HCT116 (cell line): ENCODE results near the gene CREBBP. TPM values are rescaled to one million over a fixed set of nuclear protein-coding genes. Genes with fewer than 3 reads are reported as not detected.
"Not testable (repeated sequence)": the region's sequence is repeated elsewhere in the genome, so short reads cannot be mapped to it uniquely, and the experiment has no call there.

Experiments used
- ATAC-seq: fragments of 200-7000 bp; cut with Tn5 transposase; 2 replicates; pipeline ENCODE4 v1.9.1; 2020; ENCODE audit warnings: mild to moderate bottlenecking, moderate library complexity
- Bru-seq: library from RNA; stranded (reverse); fragments of 400-500 nt; gene quantifications from one replicate; lab custom pipeline; 2021; lab: Mats Ljungman, UMichigan
- BruChase-seq, 2 experiments: library from RNA; stranded (reverse); fragments of 400-500 nt; gene quantifications; one replicate each; lab custom pipeline; 2021; lab: Mats Ljungman, UMichigan
- BruUV-seq: library from RNA; stranded (reverse); fragments of 400-500 nt; replicated peaks from 2 replicates; lab custom pipeline; 2021; lab: Mats Ljungman, UMichigan
- CTCF ChIA-PET: fragments of 300-600 bp; sonication (Branson Sonifier 250); formaldehyde crosslinking; loops from one replicate; lab custom pipeline; 2021; ENCODE audit warnings: antibody characterized with exemption; lab: Charles Lee
- POLR2A ChIA-PET: fragments of 300-600, 350-600 bp; sonication (Branson Sonifier 250); formaldehyde crosslinking; loops from one replicate; lab custom pipeline; 2021; ENCODE audit warnings: antibody characterized with exemption; lab: Charles Lee
- RAD21 ChIA-PET, 2 experiments: fragments of 300-600 bp; sonication (Branson Sonifier 250); formaldehyde crosslinking; loops; one replicate each; lab custom pipeline; 2023; ENCODE audit warnings: low total read pairs in 2 of 2; ENCODE audit not compliant: uncharacterized antibody in 2 of 2, unreplicated experiment in 2 of 2, low non-redundant PET in 1 of 2; lab: Charles Lee
- DNase-seq: peaks from one replicate; pipeline ENCODE4 v3.0.0-alpha.2; 2010; ENCODE audit warnings: low read depth, low spot score
- H2AFZ ChIP-seq: fragments of 200-600 bp; shearing (Covaris generic), sonication (generic); 2 replicates; pipeline ENCODE4 v1.6.1; 2017; ENCODE audit warnings: low read depth, mixed run types, mixed read lengths, antibody characterized with exemption, low read length; ENCODE audit not compliant: poor library complexity, severe bottlenecking
- H3K27ac ChIP-seq: 2 replicates; pipeline ENCODE4 v1.5.1; 2012; ENCODE audit warnings: low read depth, low read length
- H3K27me3 ChIP-seq: fragments of 200-600 bp; sonication (generic); 2 replicates; pipeline ENCODE4 v1.6.1; 2016; ENCODE audit warnings: mixed run types, low read length, mixed read lengths; ENCODE audit not compliant: insufficient read depth
- H3K36me3 ChIP-seq, 2 experiments: fragments of 200-500 bp in 1 of 2; fragments of 200-600 bp in 1 of 2; sonication (Bioruptor generic) in 1 of 2; sonication (generic) in 1 of 2; 2 replicates each; pipeline versions ENCODE4 v1.5.1 to v1.6.1; 2014 to 2016; ENCODE audit warnings: low read length in 2 of 2, inconsistent platforms in 1 of 2, mixed read lengths in 1 of 2, mixed run types in 1 of 2; ENCODE audit not compliant: insufficient read depth in 2 of 2, control insufficient read depth in 1 of 2
- H3K4me1 ChIP-seq, 2 experiments: fragments of 200-600 bp in 1 of 2; sonication (generic) in 1 of 2; 2 replicates each; pipeline versions ENCODE4 v1.5.1 to v1.6.1; 2012 to 2017; ENCODE audit warnings: low read length in 2 of 2, inconsistent platforms in 1 of 2, mild to moderate bottlenecking in 1 of 2, mixed read lengths in 1 of 2, mixed run types in 1 of 2, moderate library complexity in 1 of 2; ENCODE audit not compliant: insufficient read depth in 2 of 2, control insufficient read depth in 1 of 2
- H3K4me2 ChIP-seq: fragments of 200-600 bp; sonication (generic); 2 replicates; pipeline ENCODE4 v1.6.1; 2017; ENCODE audit warnings: mixed run types, low read length, mixed read lengths
- H3K4me3 ChIP-seq, 2 experiments: fragments of 200-600 bp in 1 of 2; sonication (generic) in 1 of 2; replicated peaks in 1 of 2; 2 replicates each; pipeline ENCODE4 v1.5.1; 2011 to 2016; ENCODE audit warnings: low read length in 2 of 2, control low read depth in 1 of 2, low read depth in 1 of 2, mild to moderate bottlenecking in 1 of 2, mixed read lengths in 1 of 2, mixed run types in 1 of 2
- H3K79me2 ChIP-seq: fragments of 200-600 bp; sonication (generic); 2 replicates; pipeline ENCODE4 v1.6.1; 2017; ENCODE audit warnings: mild to moderate bottlenecking, mixed run types, low read length, moderate library complexity, mixed read lengths; ENCODE audit not compliant: insufficient read depth
- H3K9ac ChIP-seq: fragments of 200-600 bp; sonication (generic); 2 replicates; pipeline ENCODE4 v1.6.1; 2016; ENCODE audit warnings: low read length, mixed read lengths
- H3K9me2 ChIP-seq: fragments of 200-600 bp; sonication (generic), shearing (Covaris generic); 2 replicates; pipeline ENCODE4 v1.6.1; 2017; ENCODE audit warnings: mixed run types, mild to moderate bottlenecking, moderate library complexity; ENCODE audit not compliant: insufficient read depth
- H3K9me3 ChIP-seq, 2 experiments: fragments of 200-500 bp in 1 of 2; fragments of 200-600 bp in 1 of 2; sonication (Bioruptor generic) in 1 of 2; sonication (generic) in 1 of 2; 2 replicates each; pipeline ENCODE4 v1.6.1; 2014 to 2017; ENCODE audit warnings: low read length in 2 of 2, mixed read lengths in 2 of 2, inconsistent platforms in 1 of 2, low read depth in 1 of 2, mild to moderate bottlenecking in 1 of 2, mixed run types in 1 of 2, moderate library complexity in 1 of 2; ENCODE audit not compliant: control insufficient read depth in 1 of 2, insufficient read depth in 1 of 2
- H4K20me1 ChIP-seq: fragments of 200-600 bp; sonication (generic), shearing (Covaris generic); 2 replicates; pipeline ENCODE4 v1.6.1; 2017; ENCODE audit warnings: mixed run types, mild to moderate bottlenecking, moderate library complexity; ENCODE audit not compliant: insufficient read depth
- EGR1 ChIP-seq: IDR thresholded peaks from 2 replicates; pipeline ENCODE4 v1.6.1; 2012; ENCODE audit warnings: low read depth
- EZH2 ChIP-seq: fragments of 200-600 bp; sonication (generic); IDR thresholded peaks from 2 replicates; pipeline ENCODE4 v1.6.1; 2017; ENCODE audit warnings: antibody characterized with exemption, mixed run types
- POLR2A ChIP-seq: IDR thresholded peaks from 2 replicates; pipeline ENCODE4 v1.7.0; 2011; ENCODE audit warnings: borderline replicate concordance; ENCODE audit not compliant: insufficient read depth, insufficient read length; ENCODE audit errors: extremely low read depth
- POLR2AphosphoS5 ChIP-seq: IDR thresholded peaks from 2 replicates; pipeline ENCODE4 v1.6.1; 2011; ENCODE audit warnings: mild to moderate bottlenecking, low read depth, low read length, moderate library complexity
- YY1 ChIP-seq: IDR thresholded peaks from 2 replicates; pipeline ENCODE4 v1.6.1; 2011; ENCODE audit warnings: low read length, low read depth, moderate library complexity, mild to moderate bottlenecking; ENCODE audit not compliant: insufficient replicate concordance; ENCODE audit errors: extremely low read depth
- ZFX ChIP-seq: fragments of 450-650 bp; IDR thresholded peaks from 2 replicates; pipeline ENCODE4 v1.6.1; 2017
- intact Hi-C: fragments of 100-400 bp; cut with micrococcal nuclease; formaldehyde crosslinking; loops from 2 replicates; pipeline ENCODE4 v1.10.0; 2022
- long read RNA-seq: library from polyadenylated mRNA; unstranded; transcript quantifications from one replicate; pipeline ENCODE4 v2.0.0, GENCODE V29; 2021; ENCODE audit not compliant: unreplicated experiment
- polyA plus RNA-seq: library from polyadenylated mRNA; unstranded; fragments of >200 nt; gene quantifications from 2 replicates; pipeline ENCODE4 v1.2.1, GENCODE V29; 2012; ENCODE audit warnings: missing spikeins
- total RNA-seq: library from RNA; stranded (reverse); gene quantifications from one replicate; pipeline ENCODE4 v1.2.1, GENCODE V29; 2021; ENCODE audit not compliant: unreplicated experiment

The CREBBP gene
- total RNA-seq (42.7 TPM), Bru-seq, nascent RNA (percentile 85 among the genes with signal in this experiment), BruChase-seq, experiment 1, labeled RNA remaining after a 6-hour chase (percentile 83 among the genes with signal in this experiment), BruChase-seq, experiment 2, labeled RNA remaining after a 2-hour chase (percentile 81 among the genes with signal in this experiment)
- 19.0 and 20.5 TPM in 2 replicates for polyA plus RNA-seq
- long read RNA-seq, partial matches to known transcripts = 13 of 21 reads
- long read RNA-seq, other reads (novel, unspliced or antisense) = 8 of 21 reads

DNA sequence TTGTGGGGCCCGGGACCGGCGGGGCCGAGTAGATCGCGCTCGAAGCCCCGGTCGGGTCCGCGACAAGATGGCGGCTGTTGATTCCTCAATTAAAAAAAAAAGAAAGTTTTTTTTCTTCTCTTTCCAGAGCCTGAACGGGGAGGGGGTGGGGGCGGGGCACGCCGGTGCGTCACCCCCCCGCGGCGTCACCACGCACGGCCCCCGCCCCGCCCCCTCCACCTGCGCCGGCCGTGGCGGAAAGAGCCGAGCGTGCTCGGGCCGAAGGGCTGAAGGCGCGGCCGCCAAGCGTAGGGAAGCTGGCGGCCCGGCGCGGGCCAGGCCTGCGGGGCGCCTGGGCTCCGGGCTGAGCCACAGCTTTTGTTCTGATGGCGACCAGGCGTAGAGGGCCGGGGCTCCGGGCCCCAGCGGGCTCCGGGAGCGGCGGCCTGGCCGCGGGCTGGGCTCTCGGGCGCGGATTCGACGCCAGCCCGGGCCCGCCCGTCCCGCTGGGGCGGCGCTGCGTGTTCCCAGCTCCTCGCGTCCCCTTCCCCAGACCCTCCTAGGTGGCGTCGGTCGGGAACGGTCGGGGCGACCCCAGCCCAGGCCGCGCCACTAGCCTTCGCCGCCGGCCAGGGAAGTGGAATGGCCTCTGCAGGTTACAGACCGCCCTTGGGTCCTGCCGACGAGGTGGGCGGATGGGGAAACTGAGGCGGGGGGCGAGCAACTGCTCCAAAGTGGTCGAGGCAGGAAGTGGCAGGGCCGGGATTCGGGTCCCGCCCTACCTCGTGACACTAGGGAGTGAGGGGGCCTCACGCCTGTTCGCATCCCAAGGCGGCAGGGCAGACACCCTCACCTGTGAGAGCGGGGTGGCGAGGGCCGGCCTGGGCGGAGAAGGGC, at the start of gene CREBBP:
TSS of gene CREBBP (minus strand) at position 91 of the 876 bp plus-strand sequence. CDS start 797 bp downstream, outside the sequence.
- no peaks in the 10 kb centered on the region for H3K9me2 ChIP-seq
- ATAC-seq (peak; percentile 87), DNase-seq (peak; percentile 63)
- peak within 1 kb of the TSS; percentile 91 for H3K9ac ChIP-seq
- H4K20me1 ChIP-seq = peaks cover 21% of the 10 kb centered on the region; the same call in 1 of the 2 replicates
- ChIA-PET CTCF (no interaction called here), RAD21 (interaction anchor here in 1 of 2 experiments (0.6 to 0.7 kb wide), 2 partner anchors 210 to 394 kb away, joined by 3 read pairs; no protein-coding TSS in a partner anchor), POLR2A (interaction anchor here (0.6 to 1.0 kb wide), 4 partner anchors 13 to 392 kb away, joined by 3 read pairs; partner anchors contain the start of gene TFAP4)
- H3K4me3 ChIP-seq = peak within 1 kb of the TSS; percentile 77 to 85
- TF ChIP-seq ZFX = peak; percentile 89
- TF ChIP-seq YY1 = peak; percentile 67
- peak; percentile 92 for TF ChIP-seq POLR2AphosphoS5
- TF ChIP-seq POLR2A = peak; percentile 68
- peak; percentile 48 for TF ChIP-seq EGR1
- no peak for TF ChIP-seq EZH2
- H2AFZ ChIP-seq = no peak within 1 kb of the TSS
- peak within 1 kb of the TSS; percentile 98 for H3K4me2 ChIP-seq
- H3K4me1 ChIP-seq = peaks cover 10 to 22% of the 10 kb centered on the region in 2 experiments; a peak in 3 of 4 replicates
- no peaks in the 10 kb centered on the region for H3K9me3 ChIP-seq
- intact Hi-C loops = no loop called here
- H3K36me3 ChIP-seq = peaks cover 0 to 4% of the 10 kb centered on the region in 2 experiments; a peak in 1 of 4 replicates
- peak within 1 kb of the TSS; percentile 83 for H3K27ac ChIP-seq
- H3K27me3 ChIP-seq = no peaks in the 10 kb centered on the region
- BruUV-seq = no TSS peak
- peaks cover 40% of the 10 kb centered on the region for H3K79me2 ChIP-seq

DNA sequence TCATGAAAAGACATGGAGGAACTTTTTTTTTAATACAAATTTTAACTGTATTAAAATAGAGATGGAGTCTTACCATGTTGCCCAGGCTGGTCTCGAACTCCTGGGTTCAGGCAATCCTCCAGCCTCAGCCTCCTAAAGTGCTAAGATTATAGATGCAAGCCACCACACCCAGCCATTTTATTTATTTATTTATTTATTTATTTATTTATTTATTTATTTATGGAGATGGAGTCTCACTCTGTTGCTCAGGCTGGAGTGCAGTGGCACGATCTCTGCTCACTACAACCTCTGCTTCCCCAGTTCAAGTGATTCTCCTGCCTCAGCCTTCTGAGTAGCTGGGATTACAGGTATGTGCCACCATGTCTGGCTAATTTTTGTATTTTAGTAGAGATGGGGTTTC, 46.6 kb upstream of the CREBBP start:
- ATAC-seq, H3K9me3 ChIP-seq, intact Hi-C loops, H3K4me1 ChIP-seq, H4K20me1 ChIP-seq, POLR2A ChIA-PET, H3K36me3 ChIP-seq, CTCF ChIA-PET, H3K9ac ChIP-seq, H3K4me3 ChIP-seq, H3K27ac ChIP-seq, H3K4me2 ChIP-seq, H3K9me2 ChIP-seq, DNase-seq, H2AFZ ChIP-seq, RAD21 ChIA-PET, H3K79me2 ChIP-seq, BruUV-seq, H3K27me3 ChIP-seq: not testable (repeated sequence)
